Thymus (tissue), 14 donors: Measurements from ENCODE around the gene AGR3. TPM values are rescaled to one million over a fixed set of nuclear protein-coding genes. Genes with fewer than 3 reads are reported as not detected.

Experiments
- DNase-seq, 9 donors: peaks; one replicate each; pipeline ENCODE4 v3.0.0-alpha.2; 2013; ENCODE audit warnings: low spot score in 9 of 9, low read depth in 6 of 9, missing footprints in 1 of 9
- H3K27ac ChIP-seq, 2 donors: one replicate each; pipeline ENCODE4 v1.5.1; 2013; ENCODE audit warnings: control low read depth in 1 of 2, low read depth in 1 of 2, low read length in 1 of 2, mild to moderate bottlenecking in 1 of 2, moderate library complexity in 1 of 2
- H3K27me3 ChIP-seq, 2 donors: one replicate each; pipeline ENCODE4 v1.5.1; 2013; ENCODE audit warnings: low read length in 1 of 2; ENCODE audit not compliant: control insufficient read depth in 2 of 2, insufficient read depth in 1 of 2
- H3K36me3 ChIP-seq, 2 donors: one replicate each; pipeline ENCODE4 v1.5.1; 2013; ENCODE audit warnings: low read length in 1 of 2, mild to moderate bottlenecking in 1 of 2, moderate library complexity in 1 of 2; ENCODE audit not compliant: control insufficient read depth in 2 of 2, insufficient read depth in 2 of 2
- H3K4me1 ChIP-seq, 2 donors: one replicate each; pipeline ENCODE4 v1.5.1; 2013; ENCODE audit warnings: low read length in 2 of 2; ENCODE audit not compliant: control insufficient read depth in 2 of 2, insufficient read depth in 2 of 2
- H3K4me3 ChIP-seq, 2 donors: one replicate each; pipeline ENCODE4 v1.5.1; 2013; ENCODE audit warnings: low read length in 2 of 2, control low read depth in 1 of 2, mild to moderate bottlenecking in 1 of 2
- H3K9me3 ChIP-seq, 2 donors: one replicate each; pipeline ENCODE4 v1.5.1; 2013; ENCODE audit warnings: low read length in 1 of 2, mild to moderate bottlenecking in 1 of 2; ENCODE audit not compliant: control insufficient read depth in 2 of 2, insufficient read depth in 1 of 2
- WGBS: extraction: QIAGEN DNeasy Blood & Tissue Kit; methylation state at CpG from one replicate; pipeline ENCODE4 v1.1.7; 2013; 5-methylcytosine and 5-hydroxymethylcytosine counted together
- long read RNA-seq, 10 donors: transcript quantifications; one replicate each; lab custom pipeline, GENCODE V29; 2026
- polyA plus RNA-seq: library from polyadenylated mRNA; stranded (reverse); fragments of 200-250 nt; gene quantifications from one replicate; pipeline ENCODE4 v1.2.3, GENCODE V29; 2013
- total RNA-seq: library from RNA; stranded (reverse); fragments of 120-200 nt; gene quantifications from one replicate; pipeline ENCODE4 v1.2.4, GENCODE V29; 2013
- donor health status: healthy.

Gene AGR3
- total RNA-seq = not detected
- polyA plus RNA-seq = 1.3 TPM
- long read RNA-seq, donor 1 = 0 reads
- long read RNA-seq, donor 2 = 0 reads
- long read RNA-seq, donor 3 = 0 reads
- long read RNA-seq, donor 4, partial matches to known transcripts = 0 of 1 reads
- long read RNA-seq, donor 4, other reads (novel, unspliced or antisense) = 0 of 1 reads
- long read RNA-seq, donor 5, partial matches to known transcripts = 0 of 3 reads
- long read RNA-seq, donor 5, other reads (novel, unspliced or antisense) = 0 of 3 reads
- long read RNA-seq, donor 6 = 0 reads
- long read RNA-seq, donor 7 = 0 reads
- long read RNA-seq, donor 8 = 0 reads
- long read RNA-seq, donor 9 = 0 reads
- long read RNA-seq, donor 10 = 0 reads

DNA sequence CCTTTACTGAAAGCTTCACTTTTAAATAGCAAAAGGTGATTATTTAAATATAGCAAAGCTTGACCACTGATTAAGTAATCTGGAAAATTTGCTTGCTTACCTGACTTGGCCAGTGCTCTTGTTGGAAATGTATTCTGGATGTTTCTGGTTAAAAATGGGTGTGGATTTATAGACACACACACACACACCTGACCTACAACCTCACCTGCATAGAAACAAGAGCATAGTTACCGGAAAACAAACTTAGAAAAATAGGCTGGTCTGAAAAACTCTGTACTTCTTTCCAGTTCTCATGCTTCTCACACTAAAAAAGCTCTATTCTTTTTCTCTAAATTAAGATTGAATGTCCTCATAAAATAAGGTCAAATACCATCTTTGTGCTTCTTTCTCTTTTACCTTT lies at the start of gene AGR3:
TSS of gene AGR3 (minus strand) at position 140 of the 400 bp plus-strand sequence. CDS start 3,365 bp downstream, outside the sequence.
- DNase-seq = no peak
- WGBS = 96% methylated on average over 1 of the region's 1 CpG
- Histone ChIP-seq H3K36me3 (no peaks in the 10 kb centered on the region), H3K4me1 (no peaks in the 10 kb centered on the region), H3K4me3 (no peak within 1 kb of the TSS), H3K9me3 (no peaks in the 10 kb centered on the region), H3K27ac (no peak within 1 kb of the TSS), H3K27me3 (no peaks in the 10 kb centered on the region)

DNA sequence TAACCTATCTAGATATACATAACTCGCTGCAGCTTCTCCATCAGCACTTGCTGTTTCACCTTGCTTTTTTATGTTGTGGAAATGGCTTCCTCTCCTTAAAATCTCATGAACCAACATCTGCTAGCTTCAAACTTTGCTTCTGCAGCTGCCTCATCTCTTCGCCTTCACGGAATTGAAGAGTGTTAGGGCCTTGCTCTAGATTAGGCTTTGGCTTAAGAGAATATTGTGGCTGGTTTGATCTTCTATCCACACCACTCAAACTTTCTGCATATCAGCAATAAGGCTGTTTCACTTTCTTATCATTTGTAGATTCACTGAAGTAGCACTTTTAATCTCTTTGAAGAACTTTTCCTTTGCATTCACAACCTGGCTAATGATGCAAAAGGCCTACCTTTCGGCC lies 49.2 kb upstream of the AGR3 start:
- H3K9me3 ChIP-seq = no peaks in the 10 kb centered on the region
- peak overlapping the region; percentile 40 to 74 for H3K27ac ChIP-seq
- H3K27me3 ChIP-seq = no peaks in the 10 kb centered on the region
- DNase-seq = peak in 2 of 9 donors; percentile 44 to 71
- H3K4me3 ChIP-seq = no peak overlapping the region
- WGBS = 21% methylated on average over 4 of the region's 4 CpGs
- H3K4me1 ChIP-seq = peaks cover 30 to 49% of the 10 kb centered on the region in 2 donors
- H3K36me3 ChIP-seq = no peaks in the 10 kb centered on the region

DNA sequence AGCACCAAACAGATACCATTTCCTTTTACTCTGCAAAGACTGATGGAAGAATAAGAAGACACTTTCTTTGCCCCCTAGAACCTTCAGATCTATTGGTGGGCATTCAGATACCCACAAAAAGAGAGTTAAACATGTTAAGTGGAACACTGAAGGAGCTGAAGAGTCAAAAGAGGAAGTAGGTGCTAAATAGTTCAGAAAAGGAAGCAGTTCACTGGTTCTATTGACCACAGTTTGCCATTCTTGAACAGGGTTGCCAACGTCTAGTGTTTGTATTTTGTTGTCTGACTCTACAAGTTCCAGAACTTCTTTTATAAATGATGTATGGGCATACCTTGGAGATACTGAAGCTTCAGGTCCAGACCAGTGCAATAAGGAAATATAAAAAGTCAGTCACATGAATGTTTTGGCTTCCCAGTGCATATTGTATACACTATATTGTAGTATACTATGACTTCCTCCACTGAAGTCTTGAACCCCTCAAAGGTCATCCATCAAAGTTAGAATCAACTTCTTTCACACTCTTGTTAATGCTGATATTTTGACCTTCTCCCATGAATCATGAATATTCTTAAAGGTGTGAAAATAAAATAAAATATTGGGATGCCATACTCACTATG lies 47.5 kb upstream of the AGR3 start:
- no peaks in the 10 kb centered on the region for H3K9me3 ChIP-seq

DNA sequence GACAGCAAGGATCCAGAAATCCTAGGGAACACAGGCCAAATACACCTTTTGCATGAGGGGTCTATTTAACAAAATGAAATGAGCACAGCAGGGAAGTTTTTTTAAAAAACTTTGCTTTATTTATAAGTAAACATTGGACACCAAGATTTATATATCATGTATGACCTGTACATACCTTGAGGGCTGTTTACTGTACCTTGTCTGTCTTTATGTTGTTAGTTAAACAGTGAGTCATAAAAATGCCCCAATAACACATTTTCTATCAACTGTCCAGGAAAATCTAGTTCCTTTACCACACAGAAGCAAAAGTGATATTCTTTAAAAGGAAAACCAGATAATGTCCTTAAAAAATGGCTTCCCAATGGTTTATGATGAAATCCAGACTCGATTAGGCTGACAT lies 45.1 kb upstream of the AGR3 start:
- no peaks in the 10 kb centered on the region for H3K36me3 ChIP-seq
- peaks cover 20 to 41% of the 10 kb centered on the region in 2 donors for H3K4me1 ChIP-seq
- H3K27ac ChIP-seq = no peak overlapping the region
- H3K4me3 ChIP-seq = no peak overlapping the region
- 100% methylated on average over 1 of the region's 1 CpG for WGBS
- H3K27me3 ChIP-seq = no peaks in the 10 kb centered on the region
- no peaks in the 10 kb centered on the region for H3K9me3 ChIP-seq
- DNase-seq = no peak

More for the DNA sequence above, 47.5 kb upstream of the AGR3 start:
- no peaks in the 10 kb centered on the region for H3K27me3 ChIP-seq
- no peaks in the 10 kb centered on the region for H3K36me3 ChIP-seq
- DNase-seq = peak in 1 of 9 donors; percentile 53
- H3K27ac ChIP-seq = no peak overlapping the region
- no peak overlapping the region for H3K4me3 ChIP-seq
- WGBS = 4% methylated on average over 1 of the region's 1 CpG
- H3K4me1 ChIP-seq = peaks cover 30 to 46% of the 10 kb centered on the region in 2 donors

DNA sequence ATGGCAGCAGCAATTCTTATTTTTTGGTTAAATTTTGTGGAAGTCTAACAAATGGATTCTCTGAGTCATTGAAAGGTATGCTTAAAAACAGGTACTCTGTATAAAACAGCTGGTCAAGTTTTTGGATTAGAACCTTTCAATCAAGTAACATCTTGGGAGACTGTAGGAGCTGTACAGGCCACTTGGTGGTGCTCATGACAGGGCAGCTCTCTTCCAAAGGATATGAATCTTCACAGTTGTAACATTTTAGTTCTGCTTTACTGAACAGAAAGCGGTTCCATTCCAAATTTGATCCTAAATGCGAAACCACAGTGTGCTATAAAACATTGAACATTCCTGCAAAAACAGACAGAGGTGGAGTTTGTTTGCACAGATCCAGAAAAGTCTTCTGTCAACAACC lies 44.5 kb upstream of the AGR3 start:
- Histone ChIP-seq H3K9me3 (no peaks in the 10 kb centered on the region), H3K27ac (no peak overlapping the region), H3K4me3 (no peak overlapping the region), H3K36me3 (no peaks in the 10 kb centered on the region), H3K4me1 (peaks cover 18 to 40% of the 10 kb centered on the region in 2 donors), H3K27me3 (no peaks in the 10 kb centered on the region)
- WGBS = 43% methylated on average over 2 of the region's 2 CpGs
- peak in 1 of 9 donors; percentile 57 for DNase-seq

DNA sequence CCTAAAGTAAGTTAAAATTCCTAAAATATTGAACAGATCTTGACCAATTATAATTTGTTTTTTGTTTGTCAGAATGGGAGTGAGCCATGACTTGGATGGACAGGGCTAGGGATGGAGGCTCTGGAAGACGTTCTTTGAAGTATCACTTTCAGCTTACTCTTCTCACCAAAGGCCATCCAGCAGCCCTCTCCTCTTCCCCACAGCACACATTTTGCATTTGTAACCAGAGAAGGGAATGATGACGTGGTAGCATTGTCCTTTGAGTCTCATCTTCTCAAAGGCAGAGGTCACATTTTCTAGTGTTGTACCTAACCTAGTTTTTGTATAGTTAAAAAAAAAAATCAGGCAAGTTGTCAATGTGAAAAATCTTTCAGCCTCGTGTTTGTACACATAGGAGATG lies 43.8 kb upstream of the AGR3 start:
- no peaks in the 10 kb centered on the region for H3K36me3 ChIP-seq
- H3K27me3 ChIP-seq = no peaks in the 10 kb centered on the region
- 63% methylated on average over 3 of the region's 3 CpGs for WGBS
- H3K4me1 ChIP-seq = peaks cover 13 to 33% of the 10 kb centered on the region in 2 donors
- no peak overlapping the region for H3K4me3 ChIP-seq
- no peak for DNase-seq
- no peaks in the 10 kb centered on the region for H3K9me3 ChIP-seq
- no peak overlapping the region for H3K27ac ChIP-seq

DNA sequence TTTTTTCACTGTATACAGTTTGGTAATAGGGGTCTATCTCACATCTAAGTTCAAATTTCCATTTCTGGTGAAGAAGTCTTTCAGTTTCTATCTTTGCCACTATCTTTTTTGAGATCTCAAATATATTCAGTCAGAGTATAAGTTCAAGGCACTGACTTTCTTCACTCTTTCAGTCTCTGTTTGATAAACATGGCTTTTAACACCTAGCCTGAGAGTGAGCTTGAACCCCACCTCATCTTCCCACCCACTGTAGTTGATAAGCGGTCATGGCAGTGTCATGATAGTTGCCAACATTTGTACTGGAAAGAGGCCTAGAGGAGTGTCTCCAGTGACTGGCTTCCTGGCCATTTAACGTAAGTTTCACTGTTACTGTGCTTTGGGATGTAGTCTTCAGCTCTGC lies 41.2 kb upstream of the AGR3 start:
- Histone ChIP-seq H3K27ac (peak overlapping the region; percentile 28 to 43), H3K36me3 (no peaks in the 10 kb centered on the region), H3K4me1 (peaks cover 0 to 23% of the 10 kb centered on the region in 2 donors), H3K9me3 (peaks cover 0 to 1% of the 10 kb centered on the region in 2 donors), H3K4me3 (no peak overlapping the region), H3K27me3 (no peaks in the 10 kb centered on the region)
- 89% methylated on average over 2 of the region's 2 CpGs for WGBS
- peak in 1 of 9 donors; percentile 46 for DNase-seq

DNA sequence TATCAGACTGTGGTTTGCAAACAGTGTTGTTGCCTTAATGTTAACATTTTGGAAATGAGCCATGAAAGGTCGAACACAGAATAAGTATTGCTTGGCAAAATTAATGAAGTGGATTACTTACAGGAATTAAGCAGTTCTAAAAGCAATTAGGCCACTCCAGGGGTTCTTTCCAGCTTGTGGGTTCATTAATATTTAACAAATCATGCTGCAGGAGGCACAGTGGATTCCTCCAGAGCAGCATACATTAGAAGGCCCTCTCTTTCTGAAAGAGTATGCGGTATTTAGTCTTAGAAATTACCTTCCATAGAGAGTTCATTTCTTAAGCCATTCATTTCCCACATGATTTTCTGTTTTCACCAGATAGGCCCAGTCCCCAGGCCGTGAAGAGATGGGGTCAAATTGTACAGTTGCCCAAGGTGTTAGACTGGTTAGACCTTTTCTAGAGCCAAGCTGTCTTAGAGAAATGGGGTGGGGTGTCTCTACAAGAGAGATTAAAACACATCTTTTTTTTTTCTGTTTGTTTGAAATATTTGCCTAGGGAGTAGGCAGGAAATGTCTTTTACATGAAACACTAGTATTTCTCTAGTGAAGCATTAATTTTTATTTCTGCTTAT lies 40.0 kb upstream of the AGR3 start:
- Histone ChIP-seq H3K9me3 (peaks cover 0 to 1% of the 10 kb centered on the region in 2 donors), H3K27ac (no peak overlapping the region), H3K36me3 (no peaks in the 10 kb centered on the region), H3K27me3 (no peaks in the 10 kb centered on the region), H3K4me3 (no peak overlapping the region), H3K4me1 (peaks cover 0 to 23% of the 10 kb centered on the region in 2 donors)
- 96% methylated on average over 3 of the region's 3 CpGs for WGBS
- no peak for DNase-seq

DNA sequence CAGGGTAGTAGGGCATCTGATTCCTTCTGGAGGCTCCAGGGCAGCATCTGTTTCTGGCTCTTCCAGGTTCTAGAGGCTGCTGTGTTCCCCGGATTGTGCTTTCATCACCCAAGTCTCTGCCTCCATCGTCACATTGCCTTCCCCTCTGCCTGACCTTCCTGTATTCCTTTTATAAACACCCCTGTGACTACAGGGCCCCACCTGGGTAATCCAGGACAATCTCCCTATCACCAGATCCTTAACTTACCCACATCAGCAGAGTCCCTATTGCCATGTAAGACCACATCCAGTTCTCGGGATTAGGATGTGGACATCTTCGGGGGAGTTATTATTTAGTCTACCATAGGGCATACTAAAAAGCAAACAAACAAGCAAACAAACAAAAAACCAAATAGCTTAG lies 39.4 kb upstream of the AGR3 start:
- DNase-seq = no peak
- WGBS = 98% methylated on average over 4 of the region's 4 CpGs
- Histone ChIP-seq H3K27me3 (no peaks in the 10 kb centered on the region), H3K36me3 (no peaks in the 10 kb centered on the region), H3K4me3 (no peak overlapping the region), H3K4me1 (peaks cover 0 to 21% of the 10 kb centered on the region in 2 donors), H3K9me3 (peaks cover 0 to 1% of the 10 kb centered on the region in 2 donors), H3K27ac (no peak overlapping the region)
